Medulla oblongata (tissue), 1 donor: ENCODE data around the gene ANXA10.
"Not testable (repeated sequence)": the region's sequence is repeated elsewhere in the genome, so short reads cannot be mapped to it uniquely, and the experiment has no call there.

Experiments
- DNase-seq: peaks from one replicate; pipeline ENCODE4 v3.0.0-alpha.2; 2015; ENCODE audit errors: extremely low spot score

The ANXA10 gene

GRCh38 chr4:168119100-168119499, 26.8 kb downstream of the ANXA10 start:
- no peak for DNase-seq

GRCh38 chr4:168119890-168120289, 27.6 kb downstream of the ANXA10 start:
- no peak for DNase-seq

- no peak for DNase-seq
Observed at GRCh38 chr4:168120811-168121210, 28.5 kb downstream of the ANXA10 start.

- DNase-seq, result no peak
Observed at GRCh38 chr4:168124008-168124641, 31.8 kb downstream of the ANXA10 start.

- DNase-seq, result no peak
Observed at GRCh38 chr4:168126952-168127351, 34.6 kb downstream of the ANXA10 start.

- no peak for DNase-seq
Observed at GRCh38 chr4:168128601-168129000, 36.3 kb downstream of the ANXA10 start.

- no peak for DNase-seq
Observed at GRCh38 chr4:168129046-168129772, 36.9 kb downstream of the ANXA10 start.

- no peak for DNase-seq
Observed at GRCh38 chr4:168129802-168130201, 37.5 kb downstream of the ANXA10 start.

- no peak for DNase-seq
Observed at GRCh38 chr4:168131196-168131595, 38.9 kb downstream of the ANXA10 start.

- DNase-seq, result no peak
Observed at GRCh38 chr4:168134651-168135050, 42.3 kb downstream of the ANXA10 start.

- DNase-seq, result not testable (repeated sequence)
Observed at GRCh38 chr4:168135860-168136259, 43.5 kb downstream of the ANXA10 start.

GRCh38 chr4:168137695-168138094, 45.4 kb downstream of the ANXA10 start:
- not testable (repeated sequence) for DNase-seq

GRCh38 chr4:168138143-168138542, 45.8 kb downstream of the ANXA10 start:
- DNase-seq, result no peak

GRCh38 chr4:168139336-168139735, 47.0 kb downstream of the ANXA10 start:
- DNase-seq, result no peak

GRCh38 chr4:168141733-168142132, 49.4 kb downstream of the ANXA10 start:
- DNase-seq, result no peak

GRCh38 chr4:168143601-168144000, 51.3 kb downstream of the ANXA10 start:
- DNase-seq, result no peak

- no peak for DNase-seq
Observed at GRCh38 chr4:168150420-168151050, 58.2 kb downstream of the ANXA10 start.

GRCh38 chr4:168151327-168151726, 59.0 kb downstream of the ANXA10 start:
- DNase-seq, result no peak

- no peak for DNase-seq
Observed at GRCh38 chr4:168152837-168153500, 60.6 kb downstream of the ANXA10 start.

GRCh38 chr4:168153596-168154440, 61.5 kb downstream of the ANXA10 start:
- DNase-seq, result peak; percentile 80

- no peak for DNase-seq
Observed at GRCh38 chr4:168154546-168155277, 62.4 kb downstream of the ANXA10 start.
